ENCODE results near the gene MYOG. TPM values are rescaled to one million over a fixed set of nuclear protein-coding genes. Genes with fewer than 3 reads are reported as not detected.

MYOG gene
- polyA plus RNA-seq, 1 donor = 0.18 TPM

Other genes with a start within 250 kb of the MYOG start
- gene RABIF, start 196.9 kb downstream of the MYOG start, polyA plus RNA-seq (ENCODE audit: insufficient read length) = 11.8 TPM
- gene KLHL12, start 158.8 kb downstream of the MYOG start, polyA plus RNA-seq (ENCODE audit: insufficient read length) = 46.4 TPM
- 77.5 TPM for gene ADIPOR1, start 127.7 kb downstream of the MYOG start, polyA plus RNA-seq (ENCODE audit: insufficient read length)
- gene CYB5R1, start 118.8 kb downstream of the MYOG start, polyA plus RNA-seq (ENCODE audit: insufficient read length) = 51.9 TPM
- 73.9 TPM for gene TMEM183A, start 78.6 kb downstream of the MYOG start, polyA plus RNA-seq (ENCODE audit: insufficient read length)
- gene PPFIA4, start 59.5 kb downstream of the MYOG start, polyA plus RNA-seq (ENCODE audit: insufficient read length) = 9.7 TPM
- 4.6 TPM for gene ADORA1, start 41.7 kb upstream of the MYOG start, polyA plus RNA-seq (ENCODE audit: insufficient read length)
- gene MYBPH, start 89.8 kb upstream of the MYOG start, polyA plus RNA-seq (ENCODE audit: insufficient read length) = 0.18 TPM
- 7.4 TPM for gene CHI3L1, start 100.7 kb upstream of the MYOG start, polyA plus RNA-seq (ENCODE audit: insufficient read length)
- gene CHIT1, start 143.7 kb upstream of the MYOG start, polyA plus RNA-seq (ENCODE audit: insufficient read length) = 0.10 TPM
- gene BTG2, start 219.5 kb upstream of the MYOG start, polyA plus RNA-seq (ENCODE audit: insufficient read length) = 102 TPM

Data from left kidney (tissue), 1 donor.